ENCODE measurements around the gene CSNK1D.

CSNK1D gene

GRCh38 chr17:82229698-82230608, 43.5 kb downstream of the CSNK1D start:
- peak overlapping the region; percentile 78 for H3K4me2 ChIP-seq (ENCODE audit: insufficient read depth, low read length)
- H3K4me3 ChIP-seq (ENCODE audit: low read depth in 1 of 2, low read length in 2 of 2): no peak overlapping the region
- H2AFZ ChIP-seq (ENCODE audit: low read depth, low read length): no peak overlapping the region
- peaks cover 3% of the 10 kb centered on the region; the same call in 1 of the 2 replicates for H3K79me2 ChIP-seq (ENCODE audit: insufficient read depth, low read length)
- no peak overlapping the region; the same call in 1 of the 2 replicates for H3K9ac ChIP-seq (ENCODE audit: low read depth, low read length)
- H4K20me1 ChIP-seq (ENCODE audit: insufficient read depth, low read length): no peaks in the 10 kb centered on the region; the same call in 1 of the 2 replicates
- TF ChIP-seq CTCF (IDR thresholded peaks at IDR 0.05; ENCODE audit: borderline replicate concordance, extremely low read depth, low read length, poor library complexity, severe bottlenecking) (no peak), EZH2 (IDR thresholded peaks at IDR 0.05; ENCODE audit: borderline replicate concordance, low read depth, low read length, severe bottlenecking) (no peak)
- H3K27me3 ChIP-seq (ENCODE audit: insufficient read depth, low read length, poor library complexity): peaks cover 3% of the 10 kb centered on the region
- peaks cover 24% of the 10 kb centered on the region for H3K4me1 ChIP-seq (ENCODE audit: insufficient read depth, low read length)
- no peaks in the 10 kb centered on the region for H3K9me3 ChIP-seq (ENCODE audit: insufficient read depth, low read length, severe bottlenecking)
- DNase-seq: no peak
- no peak overlapping the region for H3K27ac ChIP-seq (ENCODE audit: low read length)
- H3K36me3 ChIP-seq (ENCODE audit: insufficient read depth, low read length): no peaks in the 10 kb centered on the region
- ATAC-seq (ENCODE audit: insufficient read depth, low read depth): no peak

- Histone ChIP-seq H3K4me1 (ENCODE audit: insufficient read depth, low read length) (peaks cover 24% of the 10 kb centered on the region), H4K20me1 (ENCODE audit: insufficient read depth, low read length) (no peaks in the 10 kb centered on the region; the same call in 1 of the 2 replicates), H3K36me3 (ENCODE audit: insufficient read depth, low read length) (no peaks in the 10 kb centered on the region), H3K4me3 (ENCODE audit: low read depth in 1 of 2, low read length in 2 of 2) (peak within 1 kb of the TSS; percentile 69 to 79; a peak in 3 of 4 replicates), H3K27ac (ENCODE audit: low read length) (peak within 1 kb of the TSS; percentile 66), H2AFZ (ENCODE audit: low read depth, low read length) (peak within 1 kb of the TSS; percentile 77), H3K9me3 (ENCODE audit: insufficient read depth, low read length, severe bottlenecking) (no peaks in the 10 kb centered on the region), H3K79me2 (ENCODE audit: insufficient read depth, low read length) (peaks cover 3% of the 10 kb centered on the region; the same call in 1 of the 2 replicates), H3K27me3 (ENCODE audit: insufficient read depth, low read length, poor library complexity) (peaks cover 3% of the 10 kb centered on the region), H3K4me2 (ENCODE audit: insufficient read depth, low read length) (peak within 1 kb of the TSS; percentile 78), H3K9ac (ENCODE audit: low read depth, low read length) (peak within 1 kb of the TSS; percentile 92)
- DNase-seq: peak; percentile 46
- ATAC-seq (ENCODE audit: insufficient read depth, low read depth): peak; percentile 51
- TF ChIP-seq EZH2 (IDR thresholded peaks at IDR 0.05; ENCODE audit: borderline replicate concordance, low read depth, low read length, severe bottlenecking): no peak
- no peak for TF ChIP-seq CTCF (IDR thresholded peaks at IDR 0.05; ENCODE audit: borderline replicate concordance, extremely low read depth, low read length, poor library complexity, severe bottlenecking)
These were observed 44.4 kb downstream of the CSNK1D start, which contains the start of gene SLC16A3 for GRCh38 chr17:82228842-82229697. TSS of gene SLC16A3 (plus strand) at chr17:82229042. CDS start at chr17:82236009, 6,967 bp downstream.

- peak overlapping the region; percentile 69 to 79; a peak in 3 of 4 replicates for H3K4me3 ChIP-seq (ENCODE audit: low read depth in 1 of 2, low read length in 2 of 2)
- peaks cover 3% of the 10 kb centered on the region for H3K27me3 ChIP-seq (ENCODE audit: insufficient read depth, low read length, poor library complexity)
- H3K9me3 ChIP-seq (ENCODE audit: insufficient read depth, low read length, severe bottlenecking): no peaks in the 10 kb centered on the region
- peaks cover 3% of the 10 kb centered on the region; the same call in 1 of the 2 replicates for H3K79me2 ChIP-seq (ENCODE audit: insufficient read depth, low read length)
- no peaks in the 10 kb centered on the region; the same call in 1 of the 2 replicates for H4K20me1 ChIP-seq (ENCODE audit: insufficient read depth, low read length)
- peaks cover 24% of the 10 kb centered on the region for H3K4me1 ChIP-seq (ENCODE audit: insufficient read depth, low read length)
- no peaks in the 10 kb centered on the region for H3K36me3 ChIP-seq (ENCODE audit: insufficient read depth, low read length)
- peak overlapping the region; percentile 77 for H2AFZ ChIP-seq (ENCODE audit: low read depth, low read length)
- ATAC-seq (ENCODE audit: insufficient read depth, low read depth) (peak; percentile 88), DNase-seq (peak; percentile 75)
- H3K9ac ChIP-seq (ENCODE audit: low read depth, low read length): peak overlapping the region; percentile 92
- H3K4me2 ChIP-seq (ENCODE audit: insufficient read depth, low read length): peak overlapping the region; percentile 78
- peak overlapping the region; percentile 66 for H3K27ac ChIP-seq (ENCODE audit: low read length)
- TF ChIP-seq EZH2 (IDR thresholded peaks at IDR 0.05; ENCODE audit: borderline replicate concordance, low read depth, low read length, severe bottlenecking): peak; percentile 51
- TF ChIP-seq CTCF (IDR thresholded peaks at IDR 0.05; ENCODE audit: borderline replicate concordance, extremely low read depth, low read length, poor library complexity, severe bottlenecking): no peak
These were observed 45.1 kb downstream of the CSNK1D start for GRCh38 chr17:82228278-82228841.
